Esophagus squamous epithelium (tissue), 5 donors: ENCODE measurements around the gene PIWIL1. TPM values are rescaled to one million over a fixed set of nuclear protein-coding genes. Genes with fewer than 3 reads are reported as not detected.

Experiments used
- DNase-seq: peaks from one replicate; lab custom pipeline; 2025; lab: John Stamatoyannopoulos, UW
- H3K27ac ChIP-seq, 4 donors: fragments of 200-600 bp; sonication (generic); one replicate each; pipeline ENCODE4 v1.5.1; 2016 to 2019; ENCODE audit warnings: mild to moderate bottlenecking in 1 of 4
- H3K27me3 ChIP-seq, 4 donors: fragments of 200-600 bp; sonication (generic); 1 replicate in 3 of 4; 2 replicates in 1 of 4; pipeline versions ENCODE4 v1.5.1 to v1.6.0; 2017 to 2021; ENCODE audit warnings: antibody characterized with exemption in 1 of 4
- H3K36me3 ChIP-seq, 3 donors: fragments of 200-600 bp; sonication (generic); one replicate each; pipeline ENCODE4 v1.5.1; 2016 to 2019
- H3K4me1 ChIP-seq, 3 donors: fragments of 200-600 bp; sonication (generic); one replicate each; pipeline ENCODE4 v1.5.1; 2017 to 2019
- H3K4me3 ChIP-seq, 4 donors: fragments of 200-600 bp; sonication (generic); 1 replicate in 3 of 4; 2 replicates in 1 of 4; pipeline ENCODE4 v1.5.1; 2016 to 2019; ENCODE audit warnings: mild to moderate bottlenecking in 2 of 4, moderate library complexity in 1 of 4
- H3K9me3 ChIP-seq, 3 donors: fragments of 200-600 bp; sonication (generic); one replicate each; pipeline ENCODE4 v1.5.1; 2016 to 2019
- CTCF ChIP-seq, 6 experiments: fragments of 450-650 bp in 4 of 6; fragments of 200-600 bp in 2 of 6; sonication (generic) in 2 of 6; IDR thresholded peaks; one replicate each; pipeline ENCODE4 v1.5.1; 2016 to 2019; ENCODE audit warnings: antibody characterized with exemption in 6 of 6, mild to moderate bottlenecking in 4 of 6, moderate library complexity in 4 of 6
- POLR2A ChIP-seq, 4 donors: fragments of 450-650 bp; IDR thresholded peaks; one replicate each; pipeline ENCODE4 v1.6.1; 2017; ENCODE audit warnings: antibody characterized with exemption in 4 of 4, mild to moderate bottlenecking in 4 of 4, moderate library complexity in 3 of 4
- WGBS, 2 donors: methylation state at CpG; one replicate each; pipeline ENCODE4 v1.1.5; 2018; 5-methylcytosine and 5-hydroxymethylcytosine counted together
- intact Hi-C: fragments of 100-400 bp; cut with DNase I; formaldehyde crosslinking; loops from one replicate; pipeline ENCODE4 v1.15.0; 2022
- total RNA-seq, 4 donors: library from RNA; depleted of rRNA; stranded (reverse); fragments of >200 nt; gene quantifications; one replicate each; pipeline ENCODE4 v1.1.0, GENCODE V29; 2016
- donor health status: DM: yes; HTN: yes; CAD: no.

PIWIL1 gene
- under 1 TPM in 1 of 4 donors, not detected in 3; 0.09 TPM for total RNA-seq

DNA sequence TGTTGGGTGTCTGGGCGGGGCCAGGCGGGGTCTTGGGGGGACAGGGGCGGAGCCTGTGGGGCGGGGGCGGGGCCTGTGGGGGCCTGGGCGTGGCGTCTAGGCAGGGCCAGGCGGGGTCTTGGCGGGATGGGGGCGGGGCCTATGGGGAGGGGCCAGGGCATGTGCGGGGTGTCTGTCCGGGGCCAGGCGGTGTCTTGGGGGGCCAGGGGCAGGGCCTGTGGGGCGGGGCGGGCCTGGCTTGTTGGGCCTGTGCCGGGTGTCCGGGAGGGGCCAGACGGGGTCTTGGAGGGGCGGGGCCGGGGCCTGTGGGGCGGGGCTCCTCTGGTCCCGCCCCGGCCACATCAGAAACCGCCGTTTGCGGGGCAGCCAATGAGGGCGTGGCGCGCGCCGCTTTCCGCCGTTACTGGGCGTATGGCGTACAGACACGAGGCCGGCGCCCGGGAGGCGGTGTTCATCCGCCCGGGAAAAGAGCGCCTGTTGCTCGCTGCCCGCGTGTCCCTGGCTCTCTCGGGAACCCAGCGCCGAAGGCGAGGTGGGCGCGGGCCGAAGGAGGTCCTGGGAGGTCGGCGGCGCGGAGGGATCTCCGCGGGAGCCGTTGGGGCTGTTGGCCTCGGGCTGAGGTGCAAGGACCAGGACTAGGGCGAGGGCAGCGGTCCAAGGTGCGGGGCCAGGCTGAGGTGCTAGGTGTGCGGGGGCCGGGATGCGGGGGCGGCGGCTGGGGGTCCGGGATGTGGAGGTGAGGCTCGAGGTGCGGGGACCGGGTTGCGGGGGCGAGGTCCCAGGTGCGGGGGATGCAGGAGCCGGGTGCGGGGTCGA lies at the start of gene PIWIL1:
TSS of gene PIWIL1 (plus strand) at position 400 of the 816 bp plus-strand sequence. CDS start 4,705 bp downstream, outside the sequence.
- DNase-seq: no peak
- H3K27ac ChIP-seq: no peak within 1 kb of the TSS
- peaks cover 0 to 48% (median 5%) of the 10 kb centered on the region in 4 donors for H3K27me3 ChIP-seq
- TF ChIP-seq POLR2A (IDR thresholded peaks at IDR 0.05): no peak
- TF ChIP-seq CTCF (IDR thresholded peaks at IDR 0.05): no peak
- intact Hi-C loops: no loop called here
- no peaks in the 10 kb centered on the region for H3K36me3 ChIP-seq
- H3K4me3 ChIP-seq: no peak within 1 kb of the TSS
- H3K9me3 ChIP-seq: no peaks in the 10 kb centered on the region
- 60 to 90% methylated on average over 2 of the region's 79 CpGs for WGBS, 2 donors
- H3K4me1 ChIP-seq: peaks cover 0 to 16% (median 8%) of the 10 kb centered on the region in 3 donors

DNA sequence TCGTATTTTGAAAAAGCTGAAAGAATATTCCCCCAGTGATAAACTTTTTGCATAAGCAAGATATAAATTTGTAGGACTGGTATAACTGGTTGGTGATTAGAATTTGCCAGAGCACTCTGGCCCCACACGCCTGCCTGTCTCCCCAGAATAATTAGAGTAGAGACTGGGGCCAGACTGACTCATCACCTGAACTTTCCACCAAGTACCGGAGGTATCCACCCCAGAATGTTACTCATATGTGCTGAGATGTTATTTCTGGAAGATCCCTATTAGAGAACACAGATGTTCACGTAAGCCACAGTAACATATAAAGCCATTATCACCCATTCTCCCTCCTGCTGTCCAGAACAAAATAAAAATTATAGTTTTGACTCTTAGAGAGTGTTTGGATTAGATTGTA lies 49.5 kb upstream of the PIWIL1 start:
- 26 to 27% methylated on average over 4 of the region's 4 CpGs for WGBS, 2 donors
- Histone ChIP-seq H3K36me3 (no peaks in the 10 kb centered on the region), H3K27ac (no peak overlapping the region), H3K4me3 (no peak overlapping the region), H3K9me3 (peaks cover 0 to 16% (median 1%) of the 10 kb centered on the region in 3 donors), H3K4me1 (peaks cover 0 to 21% (median 0%) of the 10 kb centered on the region in 3 donors), H3K27me3 (peaks cover 0 to 6% (median 0%) of the 10 kb centered on the region in 4 donors)
- TF ChIP-seq POLR2A (IDR thresholded peaks at IDR 0.05) (no peak), CTCF (IDR thresholded peaks at IDR 0.05) (no peak)
- no peak for DNase-seq
- intact Hi-C loops: no loop called here

DNA sequence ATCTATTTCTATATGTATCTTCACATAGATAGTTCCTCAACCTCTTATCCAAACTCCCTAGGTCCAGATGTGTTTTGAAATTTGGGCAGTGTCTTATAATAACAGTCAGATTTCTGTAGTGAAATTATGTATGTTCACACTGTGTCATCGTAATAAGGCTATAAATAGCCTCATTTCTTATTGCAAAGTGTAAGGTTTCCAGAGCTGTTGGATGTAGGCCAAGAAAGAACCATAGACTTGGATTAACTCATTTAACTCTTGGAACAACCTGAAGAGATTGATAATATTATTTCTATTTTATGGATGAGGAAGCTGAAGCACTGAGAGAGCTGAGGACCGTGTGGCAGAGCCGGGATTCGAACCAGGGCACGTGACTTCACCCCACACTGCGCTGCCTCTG lies 49.0 kb upstream of the PIWIL1 start:
- Histone ChIP-seq H3K4me3 (no peak overlapping the region), H3K9me3 (peaks cover 0 to 21% (median 6%) of the 10 kb centered on the region in 3 donors), H3K4me1 (peaks cover 0 to 21% (median 0%) of the 10 kb centered on the region in 3 donors), H3K27me3 (peaks cover 0 to 6% (median 0%) of the 10 kb centered on the region in 4 donors), H3K27ac (no peak overlapping the region), H3K36me3 (no peaks in the 10 kb centered on the region)
- WGBS, 2 donors: 67 to 72% methylated on average over 6 of the region's 6 CpGs
- TF ChIP-seq CTCF (IDR thresholded peaks at IDR 0.05): no peak
- TF ChIP-seq POLR2A (IDR thresholded peaks at IDR 0.05): no peak
- DNase-seq: no peak
- intact Hi-C loops: no loop called here

GRCh38 chr12:130290114-130290513 lies 47.6 kb upstream of the PIWIL1 start:
- TF ChIP-seq CTCF (IDR thresholded peaks at IDR 0.05): no peak

DNA sequence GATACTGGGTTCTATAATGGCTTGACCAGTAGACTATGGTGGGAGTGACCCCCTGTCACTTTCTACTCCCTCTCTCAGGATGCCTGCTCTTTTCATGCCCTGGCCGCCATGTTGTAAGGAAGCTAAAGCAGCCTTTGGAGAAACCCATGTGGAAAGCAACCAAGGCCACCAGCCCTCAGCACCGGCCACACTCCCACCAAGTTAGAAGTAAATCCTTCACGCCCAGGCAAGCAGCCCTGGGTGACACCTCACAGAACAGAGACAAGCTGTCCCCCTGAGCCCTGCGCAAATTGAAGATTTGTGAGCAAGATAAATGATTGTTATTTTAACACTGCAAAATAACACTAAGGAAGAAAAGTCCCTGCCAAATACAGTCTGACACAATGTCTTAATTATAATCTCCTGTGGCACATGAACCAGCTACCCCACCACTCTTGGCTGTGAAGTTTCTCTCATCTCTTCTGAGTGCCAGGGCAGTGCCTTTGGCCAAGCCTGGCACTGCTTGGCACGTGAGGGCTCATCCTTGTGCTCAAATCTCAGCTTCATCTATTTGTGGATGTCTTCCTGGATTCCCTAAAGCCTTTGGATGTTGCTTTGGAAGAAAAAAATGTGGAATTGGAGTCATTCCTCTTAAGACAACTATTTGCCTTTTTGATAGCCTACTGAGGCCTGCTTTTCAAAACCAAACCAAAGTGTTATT lies 39.2 kb upstream of the PIWIL1 start:
- intact Hi-C loops: no loop called here
- 50 to 66% methylated on average over 4 to 5 of the region's 5 CpGs for WGBS, 2 donors

More at GRCh38 chr12:130290114-130290513, 47.6 kb upstream of the PIWIL1 start:
- no peak for DNase-seq
- WGBS, 2 donors: 80 to 86% methylated on average over 1 of the region's 1 CpG
- H3K4me3 ChIP-seq: no peak overlapping the region
- H3K9me3 ChIP-seq: peaks cover 0 to 14% (median 6%) of the 10 kb centered on the region in 3 donors
- H3K36me3 ChIP-seq: no peaks in the 10 kb centered on the region
- no peak overlapping the region for H3K27ac ChIP-seq
- peaks cover 0 to 6% (median 0%) of the 10 kb centered on the region in 4 donors for H3K27me3 ChIP-seq
- intact Hi-C loops: no loop called here
- peaks cover 0 to 21% (median 0%) of the 10 kb centered on the region in 3 donors for H3K4me1 ChIP-seq

More for the DNA sequence above, 39.2 kb upstream of the PIWIL1 start:
- Histone ChIP-seq H3K27me3 (peaks cover 0 to 22% (median 0%) of the 10 kb centered on the region in 4 donors), H3K4me3 (no peak overlapping the region), H3K27ac (no peak overlapping the region), H3K9me3 (peaks cover 0 to 5% (median 2%) of the 10 kb centered on the region in 3 donors), H3K4me1 (no peaks in the 10 kb centered on the region), H3K36me3 (no peaks in the 10 kb centered on the region)
- no peak for DNase-seq
- no peak for TF ChIP-seq POLR2A (IDR thresholded peaks at IDR 0.05)
- no peak for TF ChIP-seq CTCF (IDR thresholded peaks at IDR 0.05)
